CD4-positive, alpha-beta T cell treated with Interleukin-21 for 1 hour (primary cell): ENCODE measurements around the gene WRAP73.

Experiments used
- DNase-seq: peaks from one replicate; pipeline ENCODE4 v3.0.0-alpha.2; 2020

WRAP73 gene, protein sequence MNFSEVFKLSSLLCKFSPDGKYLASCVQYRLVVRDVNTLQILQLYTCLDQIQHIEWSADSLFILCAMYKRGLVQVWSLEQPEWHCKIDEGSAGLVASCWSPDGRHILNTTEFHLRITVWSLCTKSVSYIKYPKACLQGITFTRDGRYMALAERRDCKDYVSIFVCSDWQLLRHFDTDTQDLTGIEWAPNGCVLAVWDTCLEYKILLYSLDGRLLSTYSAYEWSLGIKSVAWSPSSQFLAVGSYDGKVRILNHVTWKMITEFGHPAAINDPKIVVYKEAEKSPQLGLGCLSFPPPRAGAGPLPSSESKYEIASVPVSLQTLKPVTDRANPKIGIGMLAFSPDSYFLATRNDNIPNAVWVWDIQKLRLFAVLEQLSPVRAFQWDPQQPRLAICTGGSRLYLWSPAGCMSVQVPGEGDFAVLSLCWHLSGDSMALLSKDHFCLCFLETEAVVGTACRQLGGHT

DNA sequence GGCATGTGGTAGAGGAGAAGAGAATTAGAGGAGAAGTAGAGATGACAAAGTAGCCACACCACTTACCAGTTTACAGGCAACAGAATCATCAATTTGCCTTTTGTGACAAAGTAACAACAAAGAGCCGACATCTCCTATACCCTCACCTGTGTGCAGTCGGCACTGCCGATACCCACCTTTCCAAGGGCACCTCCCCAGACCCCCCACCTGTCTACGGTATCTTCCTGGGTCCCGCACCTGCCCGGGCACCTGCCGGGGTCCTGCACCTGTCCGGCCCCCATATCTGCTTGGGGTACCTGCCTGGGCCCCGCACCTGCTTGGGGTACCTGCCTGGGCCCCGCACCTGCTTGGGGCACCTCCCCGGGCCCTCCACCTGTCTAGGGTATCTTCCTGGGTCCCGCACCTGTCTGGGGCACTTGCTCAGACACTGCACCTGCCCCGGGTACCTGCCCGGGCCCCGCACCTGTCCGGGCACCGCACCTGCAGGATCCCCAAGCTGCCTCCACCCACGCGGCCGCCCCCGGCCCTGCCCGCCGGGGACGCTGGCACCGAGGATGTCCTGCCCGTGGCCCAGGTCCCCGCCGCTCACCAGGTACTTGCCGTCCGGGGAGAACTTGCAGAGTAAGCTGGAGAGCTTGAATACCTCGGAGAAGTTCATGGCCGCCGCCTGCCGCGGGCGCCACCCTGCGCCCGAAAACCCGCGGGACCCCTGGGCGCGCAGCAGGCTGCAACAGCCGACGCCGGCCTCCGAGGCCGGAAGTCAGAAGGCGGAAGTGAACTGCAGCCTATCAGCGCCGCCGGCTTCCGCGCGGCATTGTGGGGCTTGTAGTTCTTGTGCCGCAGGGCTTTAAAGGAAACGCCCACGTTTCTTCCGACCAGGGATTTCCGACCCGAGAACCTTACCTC lies at the start of gene WRAP73:
Gene WRAP73 (minus strand): TSS at position 762 of the 906 bp plus-strand sequence. CDS start 104 bp downstream, at position 658.
- peak; percentile 92 for DNase-seq

DNA sequence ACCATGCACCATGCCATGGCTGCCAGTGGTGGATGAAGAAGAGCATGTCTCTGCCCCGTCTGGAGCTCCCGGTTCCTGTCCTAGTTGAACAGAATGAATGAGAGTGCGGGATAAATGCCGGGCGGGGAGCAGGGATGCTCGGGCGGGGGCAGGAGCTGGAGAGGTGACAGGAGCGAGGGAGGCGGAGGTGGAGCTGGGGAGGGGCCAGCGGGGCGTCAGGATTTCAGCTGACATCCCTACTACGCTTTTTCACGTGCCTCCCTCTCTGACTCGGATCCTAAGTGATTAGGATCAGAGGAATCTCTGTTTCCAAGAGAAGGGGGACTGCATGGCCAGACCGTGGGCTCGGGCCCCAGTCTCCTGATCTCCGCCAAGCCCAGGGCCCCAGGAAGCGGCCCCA lies 49.7 kb upstream of the WRAP73 start:
- DNase-seq, result no peak

DNA sequence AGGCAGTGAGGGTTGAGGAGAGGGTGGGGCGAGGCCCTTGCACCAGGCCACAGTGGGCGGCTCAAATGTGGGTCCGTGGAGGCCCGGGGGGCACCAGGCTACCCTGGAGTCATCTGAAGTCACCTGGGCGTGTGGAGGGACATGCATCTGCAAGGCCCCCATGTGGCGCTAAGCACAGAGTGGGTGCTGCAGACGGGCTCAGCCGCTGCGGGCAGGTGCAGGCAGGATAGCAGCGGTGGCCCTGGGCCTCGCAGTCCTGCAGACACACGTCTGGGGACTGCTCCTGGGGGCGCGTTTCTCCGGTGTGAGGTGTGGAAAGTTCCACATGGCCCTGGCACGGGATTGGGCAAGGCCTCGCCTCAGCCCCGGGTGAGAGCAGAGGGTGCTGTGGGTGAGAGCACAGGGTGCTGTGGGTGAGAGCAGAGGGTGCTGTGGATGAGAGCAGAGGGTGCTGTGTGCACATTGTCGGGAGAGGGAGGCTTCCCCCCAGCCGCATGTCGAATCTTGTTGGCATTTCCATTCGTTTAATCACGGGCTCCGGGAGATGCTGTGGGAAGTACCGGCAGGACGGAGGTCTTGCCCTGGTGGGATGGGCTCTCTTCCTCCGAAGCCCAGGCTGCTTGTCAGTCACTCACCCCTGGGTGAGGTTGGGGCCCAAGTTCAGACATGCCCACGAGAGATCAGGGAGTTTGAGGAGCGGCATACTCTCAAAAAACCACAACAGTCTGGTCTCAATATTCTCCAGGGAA lies 48.9 kb upstream of the WRAP73 start:
- no peak for DNase-seq

DNA sequence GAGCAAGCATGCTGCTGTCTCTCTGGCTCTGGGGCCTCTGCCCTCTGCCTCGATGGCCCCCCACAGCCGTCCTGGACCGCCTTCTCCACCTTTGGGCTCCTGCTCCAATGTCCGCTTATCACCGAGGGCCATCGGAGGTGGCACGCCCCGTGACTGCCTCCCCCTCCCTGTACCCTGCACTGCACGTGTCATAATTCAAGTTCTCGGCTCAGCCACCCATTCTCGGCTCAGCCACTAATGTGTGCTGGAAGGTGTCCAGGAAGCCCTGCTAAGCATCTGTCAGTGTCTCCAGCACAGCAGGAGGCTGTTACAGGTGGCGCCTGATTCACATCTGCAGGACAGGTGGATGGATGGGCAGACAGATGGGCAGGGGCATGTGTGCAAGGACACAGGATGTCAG lies 47.9 kb upstream of the WRAP73 start:
- no peak for DNase-seq

DNA sequence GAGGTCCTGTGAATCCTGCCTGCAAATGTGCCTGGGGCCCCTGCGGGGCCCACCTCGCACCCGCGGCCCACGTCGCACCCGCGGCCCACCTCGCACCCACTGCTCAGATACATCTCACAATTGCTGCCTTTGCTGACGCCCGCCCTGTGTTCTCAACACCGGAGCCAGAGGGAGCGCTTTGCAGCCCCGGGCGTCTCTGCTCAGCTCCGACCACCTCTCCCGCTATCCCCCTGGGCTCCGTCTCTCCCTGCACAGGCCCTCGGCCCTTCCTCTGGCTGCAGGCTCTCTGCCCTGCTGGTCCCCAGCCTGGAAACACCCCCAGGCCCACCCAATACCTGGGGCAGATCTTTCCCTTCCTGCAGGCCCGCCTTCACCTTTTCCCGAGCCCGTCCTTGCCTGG lies 47.2 kb upstream of the WRAP73 start:
- no peak for DNase-seq

DNA sequence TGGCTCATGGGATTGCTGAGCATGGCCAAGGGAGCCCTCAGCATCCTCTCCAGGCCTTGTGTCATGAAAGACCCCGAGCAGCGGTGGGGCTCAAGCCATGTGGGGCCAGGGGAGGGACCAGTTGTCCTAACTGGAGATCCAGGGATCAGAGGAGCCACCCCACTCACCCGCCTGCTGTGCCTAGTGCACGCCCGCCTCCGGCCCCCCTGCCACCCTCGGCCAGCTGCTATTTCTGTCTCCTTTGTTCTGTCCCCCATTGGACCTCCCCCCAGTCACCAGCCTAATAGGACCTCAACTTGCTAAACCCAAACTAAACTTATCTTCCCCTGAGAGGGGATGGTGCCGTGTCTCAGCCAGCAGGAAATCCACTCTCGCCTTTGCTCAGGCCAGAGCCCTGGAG lies 46.8 kb upstream of the WRAP73 start:
- no peak for DNase-seq

DNA sequence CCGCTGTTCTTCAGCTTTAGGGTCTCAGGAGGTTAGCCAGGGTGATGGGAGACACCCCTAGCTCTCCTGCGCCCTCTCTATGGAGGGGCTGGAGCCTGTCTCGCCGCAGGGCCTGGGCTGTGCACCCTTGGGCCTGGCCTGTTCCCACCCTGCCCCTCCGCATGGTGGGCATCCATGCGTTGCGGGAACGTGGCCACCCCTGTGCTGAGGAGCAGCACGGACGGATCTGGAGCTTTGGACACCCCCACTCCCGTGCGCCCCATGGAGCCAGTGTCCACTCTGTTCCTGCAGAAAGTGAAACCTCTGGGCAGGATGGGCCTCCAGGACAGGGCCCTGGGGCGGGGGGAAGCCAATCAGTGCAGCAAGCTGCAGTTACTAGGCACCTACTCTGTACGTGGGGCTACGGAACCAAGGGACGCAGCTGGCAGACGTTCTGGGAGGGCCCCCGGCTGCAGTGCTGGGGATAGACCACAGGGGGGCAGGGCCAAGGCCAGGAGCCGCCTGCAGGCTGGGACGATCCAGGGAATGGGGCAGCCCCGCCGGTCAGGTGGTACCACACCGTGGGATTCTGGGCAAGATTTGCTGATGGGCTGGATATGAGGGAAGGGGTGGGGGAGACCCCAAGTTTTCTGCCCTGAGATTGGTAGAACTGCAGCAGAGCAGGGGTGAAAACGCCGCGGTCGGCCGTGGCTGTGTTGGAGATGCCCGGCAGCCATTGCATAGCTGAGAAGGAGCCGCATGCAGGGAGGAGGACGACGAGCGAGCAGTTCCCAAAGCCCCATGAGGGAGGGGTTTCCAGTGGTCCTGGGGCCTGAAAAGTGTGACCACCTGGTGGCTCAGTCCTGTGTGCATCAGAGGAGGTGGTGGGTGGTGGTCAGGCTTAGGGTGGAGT lies 45.7 kb upstream of the WRAP73 start:
- peak; percentile 10 for DNase-seq

DNA sequence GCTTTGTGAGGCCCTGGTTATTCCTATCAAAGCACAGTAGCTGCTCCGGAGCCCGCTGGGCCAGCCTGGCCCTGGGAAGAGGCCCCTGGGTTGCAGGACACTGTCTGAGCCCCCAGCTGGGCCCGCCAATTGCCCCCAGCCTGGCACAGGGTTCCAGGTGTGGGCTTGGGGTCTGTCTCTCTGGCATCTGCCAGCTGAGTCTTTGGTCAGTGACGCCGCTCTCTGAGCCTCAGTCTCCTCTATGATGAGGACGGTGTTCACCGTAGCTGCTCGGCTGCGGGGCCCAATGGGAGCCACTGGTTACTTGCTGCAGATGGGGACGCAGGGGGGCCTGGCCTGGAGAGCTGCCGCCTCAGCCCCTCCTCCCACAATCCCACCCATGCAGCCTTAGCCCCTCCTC lies 43.4 kb upstream of the WRAP73 start:
- DNase-seq, result no peak

DNA sequence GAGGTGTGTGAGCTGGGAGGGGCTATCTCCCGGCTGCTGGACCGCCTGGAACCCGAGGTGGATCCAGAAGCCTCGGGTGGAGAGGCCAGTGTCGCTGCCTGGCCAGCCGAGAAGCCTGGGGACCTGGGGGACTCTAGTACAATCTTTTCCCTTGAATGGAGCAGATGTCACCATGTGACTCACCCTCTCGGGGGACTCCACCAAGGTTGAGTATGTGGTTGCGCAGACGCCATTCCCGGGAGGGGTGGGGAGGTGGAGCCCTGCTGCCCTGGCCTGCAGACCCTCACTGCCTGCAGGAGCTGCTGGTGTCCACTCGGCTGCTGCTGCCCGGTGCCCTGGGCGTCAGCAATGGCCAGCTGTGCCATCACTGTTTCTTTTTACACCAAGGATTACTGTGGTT lies 42.7 kb upstream of the WRAP73 start:
- no peak for DNase-seq

DNA sequence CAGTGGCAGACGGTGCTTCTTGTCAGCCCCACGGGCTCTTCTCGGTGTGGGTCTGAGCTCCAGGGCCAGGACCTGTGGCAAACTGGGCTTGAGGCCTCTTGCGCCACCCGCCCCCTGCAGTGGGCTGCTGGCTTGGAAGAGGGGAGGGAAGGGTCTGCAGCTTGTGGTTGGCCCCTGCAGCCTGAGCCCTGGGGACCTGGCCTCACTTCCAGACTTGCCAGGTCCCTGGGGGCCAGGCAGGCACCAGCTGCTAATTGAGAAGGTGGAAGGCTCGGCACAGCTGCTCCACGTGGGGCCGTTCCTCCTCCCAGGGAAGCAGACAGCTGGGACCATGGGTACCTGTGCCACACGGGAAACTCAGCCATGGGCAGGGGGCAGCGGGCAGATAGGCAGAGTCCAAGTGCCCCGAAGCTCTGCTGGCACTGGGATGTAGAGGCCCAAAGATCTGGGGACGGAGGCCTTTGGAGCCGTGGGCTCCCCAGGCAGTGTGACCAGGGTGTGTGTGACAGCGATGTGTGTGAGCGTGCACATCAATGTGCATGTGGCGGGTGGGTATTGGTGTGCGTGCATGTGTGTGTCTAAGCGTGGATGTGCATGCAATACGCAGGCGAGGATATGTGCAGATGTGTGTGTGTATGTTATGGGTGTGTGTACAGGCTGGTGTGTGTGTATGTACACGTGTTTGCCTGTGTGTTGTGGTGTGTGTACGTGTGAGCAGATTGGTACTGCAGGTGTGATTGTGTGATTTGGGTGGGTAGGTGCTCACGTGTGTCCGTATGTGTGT lies 41.7 kb upstream of the WRAP73 start:
- no peak for DNase-seq

DNA sequence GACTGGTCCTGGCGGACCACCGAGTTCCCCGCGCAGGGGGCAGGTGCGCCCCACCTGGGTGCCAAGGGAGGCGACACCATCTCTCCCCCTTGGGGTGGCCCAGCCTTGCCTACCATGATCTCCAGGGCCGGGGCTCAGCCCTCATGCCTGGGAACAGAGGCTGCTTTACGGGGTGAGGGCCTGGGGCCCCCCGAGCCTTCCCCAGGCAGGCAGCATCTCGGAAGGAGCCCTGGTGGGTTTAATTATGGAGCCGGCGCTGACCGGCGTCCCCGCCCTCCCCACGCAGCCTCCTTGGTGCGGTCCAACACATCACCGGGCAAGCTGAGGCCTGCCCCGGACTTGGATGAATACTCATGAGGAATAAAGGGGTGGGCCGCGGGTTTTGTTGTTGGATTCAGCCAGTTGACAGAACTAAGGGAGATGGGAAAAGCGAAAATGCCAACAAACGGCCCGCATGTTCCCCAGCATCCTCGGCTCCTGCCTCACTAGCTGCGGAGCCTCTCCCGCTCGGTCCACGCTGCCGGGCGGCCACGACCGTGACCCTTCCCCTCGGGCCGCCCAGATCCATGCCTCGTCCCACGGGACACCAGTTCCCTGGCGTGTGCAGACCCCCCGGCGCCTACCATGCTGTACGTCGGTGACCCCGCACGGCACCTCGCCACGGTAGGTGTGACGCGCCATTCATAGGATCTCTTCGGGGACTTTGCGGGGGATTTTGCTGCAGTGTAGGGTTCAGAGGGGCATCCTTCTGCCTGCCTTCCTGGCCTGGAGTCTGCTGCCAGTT lies 40.6 kb upstream of the WRAP73 start:
- DNase-seq, result no peak

DNA sequence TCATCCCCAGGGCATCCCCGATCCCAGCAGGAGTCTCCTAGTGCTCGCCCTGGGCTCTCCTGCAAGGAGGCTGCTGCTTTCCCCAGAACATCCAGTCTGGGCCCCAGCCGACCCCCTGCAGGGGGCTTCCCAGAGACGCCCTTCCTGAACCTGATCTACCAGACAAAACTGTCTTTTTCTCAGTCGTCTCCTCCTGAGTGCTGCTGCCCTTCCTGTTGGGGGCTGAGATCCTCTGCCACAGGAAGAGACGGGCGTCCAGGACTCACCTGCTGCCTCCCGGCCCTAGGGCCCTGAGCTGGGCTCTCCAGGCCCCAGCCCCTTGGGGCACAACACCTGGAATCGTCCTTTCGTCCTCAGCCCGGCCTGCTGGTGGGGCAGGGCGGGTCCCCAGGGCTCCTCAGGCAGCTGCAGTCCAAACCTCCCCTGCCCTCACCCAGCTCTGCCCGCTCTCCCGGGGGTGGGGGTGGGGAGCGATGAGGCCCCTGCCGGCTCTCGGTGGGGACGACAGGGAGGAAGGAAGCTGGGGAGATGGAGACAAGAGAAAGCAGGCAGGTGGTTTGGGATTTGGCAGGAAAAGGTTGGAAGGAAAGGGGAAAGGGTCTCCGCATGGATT lies 39.3 kb upstream of the WRAP73 start:
- no peak for DNase-seq

DNA sequence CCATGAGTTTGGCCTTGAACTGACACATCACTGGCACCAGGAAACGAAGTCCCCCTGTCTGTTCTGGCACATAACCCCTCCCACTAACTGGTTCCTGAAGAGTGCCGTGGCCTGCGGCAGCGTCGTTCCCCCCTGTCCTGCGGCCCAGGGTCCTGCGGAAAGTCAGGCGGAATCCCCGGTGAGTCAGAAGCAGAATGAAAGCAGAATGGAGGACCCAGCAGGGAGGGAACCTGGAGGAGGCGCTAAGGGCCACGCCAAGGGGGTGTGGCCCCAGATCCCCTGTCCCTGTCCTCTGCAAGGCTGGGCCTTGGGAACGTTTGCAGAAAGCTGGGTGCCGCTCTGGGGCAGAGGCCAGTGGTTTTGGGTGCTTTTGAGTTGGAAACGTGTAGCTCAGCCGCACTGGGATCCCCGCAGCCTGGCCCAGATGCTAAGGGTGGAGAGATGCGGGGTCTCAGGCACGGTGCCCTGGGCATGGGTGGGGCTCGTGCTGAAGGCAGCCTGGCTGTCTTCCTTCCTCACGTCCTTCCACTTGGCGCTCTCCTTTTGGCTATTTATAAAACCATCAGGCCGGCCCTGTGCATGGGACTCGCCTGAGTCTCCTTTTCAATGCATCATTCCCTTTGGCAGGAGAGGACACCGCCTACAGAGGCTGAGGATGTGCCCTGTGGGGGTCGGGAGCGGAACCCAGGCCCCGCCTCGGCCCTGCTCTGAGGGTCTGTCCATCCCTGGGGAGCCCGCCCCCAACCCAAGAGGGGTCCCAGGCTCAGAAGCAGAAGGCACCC lies 38.6 kb upstream of the WRAP73 start:
- no peak for DNase-seq

DNA sequence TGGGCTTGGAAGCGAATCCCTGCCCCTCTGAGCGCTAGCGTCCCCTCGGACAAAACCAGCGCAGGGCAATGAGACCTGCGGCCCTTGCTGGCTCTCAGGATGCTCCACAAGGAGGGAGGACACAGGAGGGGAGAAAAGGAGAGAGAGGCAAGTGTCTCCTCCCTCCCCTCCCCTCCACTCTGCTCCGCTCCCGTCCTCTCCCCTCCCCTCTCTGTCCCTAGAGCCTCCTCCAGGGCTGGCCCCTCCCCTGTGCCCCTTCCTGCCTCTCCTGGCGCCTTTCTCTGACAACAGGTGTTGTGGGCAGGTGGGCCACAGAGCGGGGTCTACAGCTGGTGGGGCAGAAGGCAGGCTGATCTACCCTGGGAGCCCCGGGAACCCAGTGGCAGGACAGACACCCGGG lies 37.6 kb upstream of the WRAP73 start:
- no peak for DNase-seq

DNA sequence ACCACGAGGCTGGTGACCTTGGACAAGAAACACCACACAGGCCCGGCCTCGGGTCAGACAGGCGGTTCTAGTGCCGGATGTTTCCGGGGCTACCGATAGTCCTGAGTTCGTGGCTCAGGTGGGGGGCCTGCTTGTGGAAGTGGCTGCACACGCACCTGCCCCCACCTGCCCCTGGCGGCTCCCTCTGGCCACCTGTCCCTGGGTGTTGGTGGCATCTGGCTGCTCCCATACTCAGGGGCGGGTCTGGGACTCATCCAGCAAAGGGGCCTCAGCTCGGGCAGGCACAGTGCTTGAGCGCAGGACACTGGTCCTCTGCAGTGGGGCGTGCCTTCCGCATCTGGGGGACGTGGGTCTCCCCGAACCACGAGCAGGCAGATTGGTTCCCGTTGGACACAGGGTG lies 36.0 kb upstream of the WRAP73 start:
- no peak for DNase-seq

DNA sequence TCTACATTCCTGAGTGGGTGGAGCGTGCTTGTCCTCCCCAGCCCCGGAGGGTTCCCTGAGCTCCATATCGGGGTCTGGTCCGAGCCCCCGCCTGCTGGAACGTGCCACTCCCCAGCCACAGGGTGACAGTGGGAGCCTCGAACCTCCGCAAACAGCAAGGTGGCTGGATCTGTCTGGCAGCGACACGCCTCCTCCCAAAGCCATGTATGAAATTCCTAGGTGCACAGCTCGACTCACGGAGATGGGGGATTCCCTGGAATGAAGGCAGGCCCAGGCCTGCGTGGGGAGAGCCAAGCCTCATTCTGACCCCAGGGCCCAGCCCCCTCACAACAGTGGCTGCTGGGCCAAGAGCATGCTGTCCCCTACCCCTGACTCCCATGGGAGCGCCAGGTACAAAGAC lies 35.3 kb upstream of the WRAP73 start:
- DNase-seq, result no peak

DNA sequence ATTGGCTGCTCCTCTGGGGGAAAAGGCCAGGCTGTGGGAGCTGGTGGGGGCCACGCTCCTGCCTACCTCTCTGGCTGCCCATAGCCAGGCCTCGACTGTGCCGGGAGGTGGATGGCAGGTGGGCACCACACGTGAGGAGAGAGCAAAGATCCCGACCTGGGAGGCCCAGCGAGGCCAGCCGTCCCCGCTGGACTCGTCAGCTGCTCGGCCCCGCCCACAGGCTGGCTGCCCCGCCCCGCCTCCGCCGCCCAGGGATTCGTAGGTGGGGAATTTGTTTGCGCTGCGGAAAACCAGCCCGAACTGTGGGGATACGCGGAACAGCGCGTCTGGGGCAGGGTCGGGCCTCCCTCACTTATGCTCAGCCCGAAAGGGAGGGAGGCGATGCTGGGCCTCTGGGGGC lies 34.1 kb upstream of the WRAP73 start:
- DNase-seq, result no peak

DNA sequence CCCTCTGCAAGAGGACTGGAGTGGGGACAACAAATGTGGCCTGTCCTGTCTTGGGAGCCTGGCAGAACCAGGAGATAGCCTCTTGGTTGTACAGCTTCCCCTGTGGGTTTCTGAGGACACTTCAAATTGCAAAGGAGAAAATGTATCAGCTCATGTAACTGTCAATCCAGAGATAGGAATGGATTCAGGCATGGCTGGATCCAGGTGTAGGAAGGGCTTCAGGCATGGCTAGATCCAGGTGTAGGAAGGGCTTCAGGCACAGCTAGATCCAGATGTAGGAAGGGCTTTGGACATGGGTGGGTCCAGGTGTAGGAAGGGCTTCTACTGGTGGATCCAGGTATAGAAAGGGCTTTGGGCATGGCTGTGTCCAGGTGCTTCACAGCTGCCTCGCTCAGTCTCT lies 33.3 kb upstream of the WRAP73 start:
- no peak for DNase-seq
